Prostate gland (tissue), 2 donors: Measurements from ENCODE around the gene FAM222A. TPM values are rescaled to one million over a fixed set of nuclear protein-coding genes. Genes with fewer than 3 reads are reported as not detected.
A peak's percentile ranks its signal among the peaks of the same experiment; 100 is the strongest.

Source experiments
- DNase-seq: peaks from one replicate; pipeline ENCODE4 v3.0.0-alpha.2; 2019; ENCODE audit warnings: low spot score
- H3K27ac ChIP-seq, 2 donors: fragments of 200-600 bp; sonication (generic); 2 replicates each; pipeline ENCODE4 v1.5.1; 2017 to 2019
- H3K27me3 ChIP-seq: fragments of 200-600 bp; sonication (generic); replicated peaks from 2 replicates; pipeline ENCODE4 v1.5.1; 2019; ENCODE audit not compliant: insufficient read depth
- H3K36me3 ChIP-seq, 2 donors: fragments of 200-600 bp; sonication (generic); 1 replicate in 1 of 2; 2 replicates in 1 of 2; pipeline versions ENCODE4 v1.5.1 to v1.8.1; 2017 to 2019
- H3K4me1 ChIP-seq: fragments of 200-600 bp; sonication (generic); replicated peaks from 2 replicates; pipeline ENCODE4 v1.5.1; 2019
- H3K4me3 ChIP-seq, 2 donors: fragments of 200-600 bp; sonication (generic); 2 replicates each; pipeline ENCODE4 v1.5.1; 2017 to 2019
- H3K9me3 ChIP-seq: fragments of 200-600 bp; sonication (generic); 2 replicates; pipeline ENCODE4 v1.5.1; 2017
- POLR2A ChIP-seq: fragments of 450-650 bp; IDR thresholded peaks from one replicate; pipeline ENCODE4 v1.6.1; 2016; ENCODE audit warnings: antibody characterized with exemption, mild to moderate bottlenecking
- POLR2AphosphoS5 ChIP-seq: sonication (generic); formaldehyde crosslinking; IDR thresholded peaks from one replicate; pipeline ENCODE4 v1.6.1; 2017; ENCODE audit warnings: antibody characterized with exemption
- WGBS: methylation state at CpG from one replicate; pipeline ENCODE4 v1.1.5; 2018; 5-methylcytosine and 5-hydroxymethylcytosine counted together
- intact Hi-C: fragments of 100-400 bp; cut with DNase I; formaldehyde crosslinking; loops from one replicate; pipeline ENCODE4 v1.14.2; 2022
- total RNA-seq, 2 donors: library from RNA; depleted of rRNA; stranded (reverse); fragments of >200 nt; gene quantifications; one replicate each; pipeline ENCODE4 v1.1.0, GENCODE V29; 2016
- TF ChIP-seq, protein P1 (sequence below), 4 experiments: fragments of 200-600 bp in 2 of 4; fragments of 450-650 bp in 2 of 4; sonication (generic) in 2 of 4; IDR thresholded peaks; 1 replicate in 3 of 4; 2 replicates in 1 of 4; pipeline ENCODE4 v1.5.1; 2016 to 2019; ENCODE audit warnings: antibody characterized with exemption in 4 of 4, mild to moderate bottlenecking in 2 of 4, moderate library complexity in 2 of 4

FAM222A gene
- total RNA-seq, 2 donors from 2014 or later: 2.0 to 52.3 TPM

- Histone ChIP-seq H3K27ac (no peak overlapping the region), H3K4me1 (peaks cover 5% of the 10 kb centered on the region), H3K4me3 (no peak overlapping the region), H3K27me3 (no peaks in the 10 kb centered on the region), H3K36me3 (no peaks in the 10 kb centered on the region), H3K9me3 (no peaks in the 10 kb centered on the region)
- DNase-seq: no peak
- intact Hi-C loops: loop anchor here (10.0 kb wide), 1 partner anchor 115 kb away; no protein-coding TSS in a partner anchor
- TF ChIP-seq POLR2A (no peak), POLR2AphosphoS5 (no peak)
- TF ChIP-seq, protein P1, sequence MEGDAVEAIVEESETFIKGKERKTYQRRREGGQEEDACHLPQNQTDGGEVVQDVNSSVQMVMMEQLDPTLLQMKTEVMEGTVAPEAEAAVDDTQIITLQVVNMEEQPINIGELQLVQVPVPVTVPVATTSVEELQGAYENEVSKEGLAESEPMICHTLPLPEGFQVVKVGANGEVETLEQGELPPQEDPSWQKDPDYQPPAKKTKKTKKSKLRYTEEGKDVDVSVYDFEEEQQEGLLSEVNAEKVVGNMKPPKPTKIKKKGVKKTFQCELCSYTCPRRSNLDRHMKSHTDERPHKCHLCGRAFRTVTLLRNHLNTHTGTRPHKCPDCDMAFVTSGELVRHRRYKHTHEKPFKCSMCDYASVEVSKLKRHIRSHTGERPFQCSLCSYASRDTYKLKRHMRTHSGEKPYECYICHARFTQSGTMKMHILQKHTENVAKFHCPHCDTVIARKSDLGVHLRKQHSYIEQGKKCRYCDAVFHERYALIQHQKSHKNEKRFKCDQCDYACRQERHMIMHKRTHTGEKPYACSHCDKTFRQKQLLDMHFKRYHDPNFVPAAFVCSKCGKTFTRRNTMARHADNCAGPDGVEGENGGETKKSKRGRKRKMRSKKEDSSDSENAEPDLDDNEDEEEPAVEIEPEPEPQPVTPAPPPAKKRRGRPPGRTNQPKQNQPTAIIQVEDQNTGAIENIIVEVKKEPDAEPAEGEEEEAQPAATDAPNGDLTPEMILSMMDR (IDR thresholded peaks at IDR 0.05): no peak
- 81% methylated on average over 5 of the region's 5 CpGs for WGBS
Observed at GRCh38 chr12:109710205-109710746, 3.3 kb upstream of the FAM222A start.

DNA sequence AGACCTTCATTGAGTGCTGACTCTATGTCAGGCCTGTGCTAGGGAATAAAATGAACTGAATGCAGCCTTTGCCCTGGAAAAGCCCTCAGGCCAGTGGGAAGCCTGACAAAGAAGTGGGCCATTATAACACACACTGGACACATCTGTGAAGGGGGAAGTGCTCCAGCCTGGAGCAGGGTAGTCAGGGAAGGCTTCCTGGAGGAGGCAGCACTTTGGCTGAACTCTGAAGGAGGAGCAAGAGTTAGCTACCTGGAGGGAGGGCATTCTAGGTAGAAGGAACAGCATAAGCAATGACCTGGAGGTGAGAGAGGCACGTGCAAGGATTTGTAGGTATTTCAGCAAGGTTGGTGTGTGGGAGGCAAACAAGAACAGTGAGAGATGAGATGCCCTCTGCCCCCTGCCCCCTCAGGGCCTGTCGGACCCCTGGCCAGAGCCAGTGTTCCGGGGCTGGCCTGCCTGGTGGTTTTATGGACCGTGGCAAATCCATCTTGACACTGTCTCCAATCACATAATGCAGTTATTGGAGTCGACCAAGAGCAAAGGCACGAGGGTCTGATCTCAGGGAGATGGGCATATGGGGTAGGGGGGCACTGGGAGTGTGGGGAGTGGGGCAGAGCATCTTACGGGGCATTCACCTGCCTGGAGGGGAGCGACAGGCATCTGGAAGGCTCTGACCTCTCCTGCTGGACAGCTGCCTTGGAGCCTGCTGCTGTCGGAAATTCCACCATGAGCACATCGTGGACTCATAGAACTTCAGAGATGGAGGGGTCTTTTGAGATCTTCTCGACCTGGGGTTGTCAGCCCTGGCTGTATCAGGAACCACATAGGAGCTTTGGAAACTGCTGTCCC lies 2.7 kb upstream of the FAM222A start:
- Histone ChIP-seq H3K27me3 (no peaks in the 10 kb centered on the region), H3K9me3 (no peaks in the 10 kb centered on the region), H3K27ac (no peak overlapping the region), H3K4me1 (peaks cover 8% of the 10 kb centered on the region), H3K4me3 (no peak overlapping the region), H3K36me3 (no peaks in the 10 kb centered on the region)
- intact Hi-C loops: loop anchor here (10.0 kb wide), 1 partner anchor 116 kb away; no protein-coding TSS in a partner anchor
- no peak for DNase-seq
- WGBS: 57% methylated on average over 11 of the region's 11 CpGs
- TF ChIP-seq, protein P1 (IDR thresholded peaks at IDR 0.05): no peak
- TF ChIP-seq POLR2A (no peak), POLR2AphosphoS5 (no peak)

GRCh38 chr12:109711596-109712461 lies 1.8 kb upstream of the FAM222A start:
- Histone ChIP-seq H3K9me3 (no peaks in the 10 kb centered on the region), H3K27ac (no peak overlapping the region), H3K27me3 (no peaks in the 10 kb centered on the region), H3K4me3 (no peak overlapping the region), H3K36me3 (no peaks in the 10 kb centered on the region), H3K4me1 (peaks cover 10% of the 10 kb centered on the region)
- 26% methylated on average over 33 of the region's 37 CpGs for WGBS
- intact Hi-C loops: loop anchor here (10.0 kb wide), 1 partner anchor 117 kb away; no protein-coding TSS in a partner anchor
- TF ChIP-seq, protein P1 (IDR thresholded peaks at IDR 0.05): no peak
- TF ChIP-seq POLR2A: no peak
- TF ChIP-seq POLR2AphosphoS5: no peak
- no peak for DNase-seq

- TF ChIP-seq POLR2AphosphoS5: no peak
- TF ChIP-seq POLR2A: no peak
- TF ChIP-seq, protein P1 (IDR thresholded peaks at IDR 0.05): peak in 3 of 4 experiments; percentile 9 to 36 (median 35)
- no peaks in the 10 kb centered on the region for H3K36me3 ChIP-seq
- intact Hi-C loops: loop anchor here (10.0 kb wide), 1 partner anchor 120 kb away; no protein-coding TSS in a partner anchor
- no peaks in the 10 kb centered on the region for H3K9me3 ChIP-seq
- WGBS: 2% methylated on average over 60 of the region's 96 CpGs
- H3K4me3 ChIP-seq: peak overlapping the region; percentile 48 to 50
- no peaks in the 10 kb centered on the region for H3K27me3 ChIP-seq
- H3K27ac ChIP-seq: peak overlapping the region in 1 of 2 donors; percentile 17
- peak; percentile 57 for DNase-seq
- H3K4me1 ChIP-seq: peaks cover 10% of the 10 kb centered on the region
Observed at GRCh38 chr12:109714141-109714912, 702 bp downstream of the FAM222A start.
